ENCODE data around the gene RHOBTB3. TPM values are rescaled to one million over a fixed set of nuclear protein-coding genes. Genes with fewer than 3 reads are reported as not detected.
"Not testable (repeated sequence)": the region's sequence is repeated elsewhere in the genome, so short reads cannot be mapped to it uniquely, and the experiment has no call there.

RHOBTB3 gene
- total RNA-seq, 1 donor: 314 TPM

DNA sequence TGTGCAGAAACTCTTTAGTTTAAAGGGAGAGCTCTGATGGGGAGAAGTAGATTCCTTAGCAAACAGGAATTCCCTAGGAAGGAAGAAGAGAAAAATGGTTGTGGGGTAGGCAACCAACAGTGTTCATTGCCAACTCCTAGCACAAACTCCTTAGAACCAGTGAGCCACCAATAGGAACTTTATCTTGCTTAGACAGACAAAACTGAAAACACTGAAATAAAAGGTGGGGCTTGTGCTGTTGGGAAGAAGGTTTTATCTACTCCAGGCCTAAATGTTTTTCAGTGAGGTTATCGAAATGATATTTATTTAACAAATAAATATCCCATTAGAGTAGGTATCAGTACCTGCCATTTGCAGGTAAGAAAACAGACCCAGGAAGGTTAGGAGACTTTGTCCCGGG is 99.1 kb downstream of the RHOBTB3 start:
- H3K9me3 ChIP-seq (ENCODE audit: low read depth, low read length): no peaks in the 10 kb centered on the region
- H4K20me1 ChIP-seq (ENCODE audit: insufficient read depth, low read length): no peaks in the 10 kb centered on the region
- no peak for DNase-seq (ENCODE audit: insufficient read length, low spot score, missing footprints)
- TF ChIP-seq, protein P1, sequence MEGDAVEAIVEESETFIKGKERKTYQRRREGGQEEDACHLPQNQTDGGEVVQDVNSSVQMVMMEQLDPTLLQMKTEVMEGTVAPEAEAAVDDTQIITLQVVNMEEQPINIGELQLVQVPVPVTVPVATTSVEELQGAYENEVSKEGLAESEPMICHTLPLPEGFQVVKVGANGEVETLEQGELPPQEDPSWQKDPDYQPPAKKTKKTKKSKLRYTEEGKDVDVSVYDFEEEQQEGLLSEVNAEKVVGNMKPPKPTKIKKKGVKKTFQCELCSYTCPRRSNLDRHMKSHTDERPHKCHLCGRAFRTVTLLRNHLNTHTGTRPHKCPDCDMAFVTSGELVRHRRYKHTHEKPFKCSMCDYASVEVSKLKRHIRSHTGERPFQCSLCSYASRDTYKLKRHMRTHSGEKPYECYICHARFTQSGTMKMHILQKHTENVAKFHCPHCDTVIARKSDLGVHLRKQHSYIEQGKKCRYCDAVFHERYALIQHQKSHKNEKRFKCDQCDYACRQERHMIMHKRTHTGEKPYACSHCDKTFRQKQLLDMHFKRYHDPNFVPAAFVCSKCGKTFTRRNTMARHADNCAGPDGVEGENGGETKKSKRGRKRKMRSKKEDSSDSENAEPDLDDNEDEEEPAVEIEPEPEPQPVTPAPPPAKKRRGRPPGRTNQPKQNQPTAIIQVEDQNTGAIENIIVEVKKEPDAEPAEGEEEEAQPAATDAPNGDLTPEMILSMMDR (IDR thresholded peaks at IDR 0.05; ENCODE audit: extremely low read depth, low read depth, low read length): no peak
- no peak overlapping the region for H2AFZ ChIP-seq (ENCODE audit: low read length)
- H3K36me3 ChIP-seq (ENCODE audit: insufficient read depth, low read length): no peaks in the 10 kb centered on the region
- H3K27me3 ChIP-seq (ENCODE audit: insufficient read depth, low read length): no peaks in the 10 kb centered on the region
- no peak overlapping the region for H3K27ac ChIP-seq (ENCODE audit: low read depth, low read length)
- peaks cover 6% of the 10 kb centered on the region for H3K4me1 ChIP-seq (ENCODE audit: insufficient read depth, low read length)
- H3K4me3 ChIP-seq (ENCODE audit: insufficient read depth, low read length): no peak overlapping the region
- no peak overlapping the region for H3K4me2 ChIP-seq (ENCODE audit: insufficient read depth, low read length)
- H3K79me2 ChIP-seq (ENCODE audit: insufficient read depth, low read length): no peaks in the 10 kb centered on the region

DNA sequence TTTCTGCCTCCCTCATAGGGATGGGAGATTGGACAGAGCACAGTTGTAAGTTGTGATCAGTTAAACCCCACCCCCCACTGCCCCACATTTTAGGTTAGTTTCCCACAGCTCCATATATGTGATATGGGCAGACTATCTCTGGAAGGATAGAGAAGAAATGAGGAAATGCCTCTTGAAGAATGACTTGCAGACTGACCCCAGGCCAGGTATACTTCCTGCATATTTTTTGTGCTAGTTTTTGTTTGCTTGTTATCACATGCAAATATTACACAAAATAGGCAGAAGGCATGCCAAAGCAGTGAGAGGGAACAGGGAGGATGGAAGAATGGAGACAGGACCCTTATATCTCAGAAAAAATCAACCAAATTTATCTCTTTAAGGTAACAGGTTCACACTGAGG is 101.5 kb downstream of the RHOBTB3 start:
- Histone ChIP-seq H3K27me3 (ENCODE audit: insufficient read depth, low read length) (no peaks in the 10 kb centered on the region), H3K79me2 (ENCODE audit: insufficient read depth, low read length) (no peaks in the 10 kb centered on the region), H3K4me2 (ENCODE audit: insufficient read depth, low read length) (no peak overlapping the region), H3K9me3 (ENCODE audit: low read depth, low read length) (no peaks in the 10 kb centered on the region), H3K27ac (ENCODE audit: low read depth, low read length) (no peak overlapping the region), H4K20me1 (ENCODE audit: insufficient read depth, low read length) (no peaks in the 10 kb centered on the region), H3K4me1 (ENCODE audit: insufficient read depth, low read length) (peaks cover 19% of the 10 kb centered on the region), H3K4me3 (ENCODE audit: insufficient read depth, low read length) (no peak overlapping the region), H3K36me3 (ENCODE audit: insufficient read depth, low read length) (no peaks in the 10 kb centered on the region), H2AFZ (ENCODE audit: low read length) (no peak overlapping the region)
- TF ChIP-seq, protein P1 (IDR thresholded peaks at IDR 0.05; ENCODE audit: extremely low read depth, low read depth, low read length): no peak
- DNase-seq (ENCODE audit: insufficient read length, low spot score, missing footprints): no peak

DNA sequence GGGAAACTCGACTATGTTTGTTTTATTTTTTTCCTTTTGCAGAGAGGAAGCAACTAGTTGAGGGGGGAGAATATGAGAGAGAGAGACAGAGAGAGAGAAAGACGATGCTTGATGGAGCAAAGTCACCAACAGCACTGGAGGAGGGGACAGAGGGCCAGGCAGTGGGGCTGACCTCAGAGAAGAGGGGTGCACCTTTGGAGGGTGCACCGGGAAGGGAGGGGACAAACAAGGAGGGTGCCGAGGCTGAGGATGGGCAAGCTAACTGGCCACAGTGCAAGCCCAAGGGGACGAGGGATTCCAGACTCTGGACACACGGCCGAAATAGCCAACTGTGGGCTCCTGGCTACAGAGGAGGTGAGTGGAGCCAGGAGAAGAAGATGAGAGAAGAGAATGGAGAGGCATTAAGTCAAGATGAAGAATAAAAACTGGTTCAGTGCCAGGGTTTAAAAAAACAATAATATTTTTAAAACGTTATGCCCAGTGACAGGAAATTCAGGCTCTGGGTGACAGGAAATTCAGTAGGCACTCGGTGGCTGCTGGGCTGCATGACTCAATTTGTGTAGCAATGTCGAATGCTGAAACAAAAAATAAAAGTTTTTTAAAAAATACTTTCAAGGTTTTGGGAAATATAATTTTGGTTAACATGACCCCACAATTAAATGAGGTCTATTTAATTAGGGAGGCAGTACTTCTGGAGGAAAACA is 104.7 kb downstream of the RHOBTB3 start:
- TF ChIP-seq, protein P1 (IDR thresholded peaks at IDR 0.05; ENCODE audit: extremely low read depth, low read depth, low read length): no peak
- H4K20me1 ChIP-seq (ENCODE audit: insufficient read depth, low read length): no peaks in the 10 kb centered on the region
- H3K79me2 ChIP-seq (ENCODE audit: insufficient read depth, low read length): no peaks in the 10 kb centered on the region
- peak overlapping the region; percentile 89 for H2AFZ ChIP-seq (ENCODE audit: low read length)
- H3K4me1 ChIP-seq (ENCODE audit: insufficient read depth, low read length): peaks cover 19% of the 10 kb centered on the region
- peak overlapping the region; percentile 85 for H3K4me2 ChIP-seq (ENCODE audit: insufficient read depth, low read length)
- no peaks in the 10 kb centered on the region for H3K27me3 ChIP-seq (ENCODE audit: insufficient read depth, low read length)
- no peaks in the 10 kb centered on the region for H3K9me3 ChIP-seq (ENCODE audit: low read depth, low read length)
- H3K4me3 ChIP-seq (ENCODE audit: insufficient read depth, low read length): peak overlapping the region; percentile 64
- no peaks in the 10 kb centered on the region for H3K36me3 ChIP-seq (ENCODE audit: insufficient read depth, low read length)
- peak overlapping the region; percentile 79 for H3K27ac ChIP-seq (ENCODE audit: low read depth, low read length)
- DNase-seq (ENCODE audit: insufficient read length, low spot score, missing footprints): no peak

DNA sequence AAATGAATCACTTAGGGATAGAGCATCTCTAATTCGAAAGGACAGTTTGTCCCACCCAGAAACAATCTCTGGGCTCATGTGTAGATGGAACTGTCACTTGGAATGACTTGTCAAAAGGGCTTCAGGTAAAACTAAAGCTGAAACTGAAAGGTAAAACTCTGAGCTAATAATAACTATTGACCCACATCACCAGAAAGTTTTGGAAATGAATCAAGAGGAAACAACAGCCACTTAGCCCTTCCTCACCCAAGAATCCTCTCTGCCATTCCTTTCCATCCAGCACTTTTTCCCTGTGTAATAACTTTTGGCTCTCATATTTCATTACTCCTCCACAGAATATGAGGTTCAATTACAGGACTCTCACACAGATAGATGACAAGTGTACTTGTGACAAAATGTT is 105.4 kb downstream of the RHOBTB3 start:
- Histone ChIP-seq H3K79me2 (ENCODE audit: insufficient read depth, low read length) (no peaks in the 10 kb centered on the region), H3K4me3 (ENCODE audit: insufficient read depth, low read length) (no peak overlapping the region), H3K4me2 (ENCODE audit: insufficient read depth, low read length) (peak overlapping the region; percentile 85), H3K4me1 (ENCODE audit: insufficient read depth, low read length) (peaks cover 19% of the 10 kb centered on the region), H4K20me1 (ENCODE audit: insufficient read depth, low read length) (no peaks in the 10 kb centered on the region), H3K36me3 (ENCODE audit: insufficient read depth, low read length) (no peaks in the 10 kb centered on the region), H3K27me3 (ENCODE audit: insufficient read depth, low read length) (no peaks in the 10 kb centered on the region), H3K27ac (ENCODE audit: low read depth, low read length) (no peak overlapping the region), H3K9me3 (ENCODE audit: low read depth, low read length) (no peaks in the 10 kb centered on the region), H2AFZ (ENCODE audit: low read length) (no peak overlapping the region)
- DNase-seq (ENCODE audit: insufficient read length, low spot score, missing footprints): no peak
- TF ChIP-seq, protein P1 (IDR thresholded peaks at IDR 0.05; ENCODE audit: extremely low read depth, low read depth, low read length): no peak

DNA sequence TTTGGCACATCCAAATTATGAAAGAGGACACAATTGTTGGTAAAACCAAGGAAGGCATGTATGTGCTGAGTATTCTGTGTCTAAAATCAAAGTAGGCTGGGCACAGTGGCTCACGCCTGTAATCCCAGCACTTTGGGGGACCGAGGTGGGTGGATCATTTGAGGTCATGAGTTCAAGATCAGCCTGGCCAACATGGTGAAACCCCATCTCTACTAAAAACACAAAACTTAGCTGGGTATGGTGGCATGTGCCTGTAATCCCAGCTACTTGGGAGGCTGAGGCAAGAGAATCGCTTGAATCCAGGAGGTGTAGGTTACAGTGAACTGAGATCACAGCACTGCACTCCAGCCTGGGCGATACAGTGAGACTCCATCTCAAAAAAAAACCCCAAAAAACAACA is 105.8 kb downstream of the RHOBTB3 start:
- H4K20me1 ChIP-seq (ENCODE audit: insufficient read depth, low read length); H2AFZ ChIP-seq (ENCODE audit: low read length); H3K79me2 ChIP-seq (ENCODE audit: insufficient read depth, low read length); H3K9me3 ChIP-seq (ENCODE audit: low read depth, low read length); H3K27me3 ChIP-seq (ENCODE audit: insufficient read depth, low read length); H3K4me3 ChIP-seq (ENCODE audit: insufficient read depth, low read length); H3K27ac ChIP-seq (ENCODE audit: low read depth, low read length); DNase-seq (ENCODE audit: insufficient read length, low spot score, missing footprints); H3K36me3 ChIP-seq (ENCODE audit: insufficient read depth, low read length); H3K4me2 ChIP-seq (ENCODE audit: insufficient read depth, low read length): not testable (repeated sequence)
- peaks cover 19% of the 10 kb centered on the region for H3K4me1 ChIP-seq (ENCODE audit: insufficient read depth, low read length)

All from osteoblast (primary cell).